Kidney (tissue), 14 donors: Measurements from ENCODE around the gene LMBR1. TPM values are rescaled to one million over a fixed set of nuclear protein-coding genes. Genes with fewer than 3 reads are reported as not detected.

Source experiments
- DNase-seq, 5 donors: peaks; one replicate each; pipeline ENCODE4 v3.0.0-alpha.2; 2013 to 2020
- FAIRE-seq: peaks from 2 replicates; lab custom pipeline; 2012; peaks lifted over from hg19 to GRCh38; lab: Jason Lieb, UNC
- H3K27ac ChIP-seq, 2 donors: one replicate each; pipeline ENCODE4 v1.7.0; 2013; ENCODE audit warnings: low read depth in 2 of 2, low read length in 2 of 2, inconsistent platforms in 1 of 2
- H3K27me3 ChIP-seq: one replicate; pipeline ENCODE4 v1.7.1; 2013; ENCODE audit warnings: low read length, inconsistent platforms; ENCODE audit not compliant: control insufficient read depth, insufficient read depth
- H3K36me3 ChIP-seq, 3 donors: one replicate each; pipeline versions ENCODE4 v1.7.0 to v1.7.1; 2013; ENCODE audit warnings: low read length in 3 of 3, control low read depth in 1 of 3, inconsistent platforms in 1 of 3; ENCODE audit not compliant: insufficient read depth in 3 of 3, control insufficient read depth in 2 of 3
- H3K4me1 ChIP-seq, 3 donors: one replicate each; pipeline versions ENCODE4 v1.7.0 to v1.7.1; 2013; ENCODE audit warnings: low read length in 3 of 3, inconsistent platforms in 1 of 3, low read depth in 1 of 3; ENCODE audit not compliant: control insufficient read depth in 2 of 3, insufficient read depth in 2 of 3
- H3K4me3 ChIP-seq, 3 donors: one replicate each; pipeline versions ENCODE4 v1.7.0 to v1.8.1; 2013; ENCODE audit warnings: low read length in 3 of 3, control low read depth in 1 of 3, inconsistent platforms in 1 of 3
- H3K9ac ChIP-seq, 3 donors: one replicate each; pipeline versions ENCODE4 v1.7.0 to v1.7.1; 2013; ENCODE audit warnings: low read length in 3 of 3, control low read depth in 1 of 3, inconsistent platforms in 1 of 3
- H3K9me3 ChIP-seq, 3 donors: one replicate each; pipeline versions ENCODE4 v1.7.0 to v1.7.1; 2013; ENCODE audit warnings: low read length in 3 of 3, control low read depth in 1 of 3, inconsistent platforms in 1 of 3; ENCODE audit not compliant: control insufficient read depth in 2 of 3, insufficient read depth in 1 of 3
- intact Hi-C: fragments of 100-400 bp; cut with DNase I; formaldehyde crosslinking; loops from one replicate; pipeline ENCODE4 v1.11.1; 2022
- polyA plus RNA-seq: library from polyadenylated mRNA; stranded (reverse); fragments of 350-450 nt; fragmentation: Illumina TruSeq; extraction: RNeasy Lipid Tissue Mini Kit (QIAGEN cat#74804); gene quantifications from one replicate; pipeline ENCODE4 v1.2.3, GENCODE V29; 2014; ENCODE audit warnings: low read depth, low replicate concordance; ENCODE audit not compliant: insufficient read depth
- total RNA-seq: library from RNA; stranded (reverse); fragmentation: NEBNext Ultra II Directional; extraction: Animal tissue kit (Norgen Biotek cat#: 25700); gene quantifications from one replicate; pipeline ENCODE4 v1.2.1, GENCODE V29; 2021
- TF ChIP-seq, protein P1 (sequence below): IDR thresholded peaks from 3 replicates; pipeline ENCODE4 v1.5.1; 2012; ENCODE audit warnings: mild to moderate bottlenecking, moderate library complexity, borderline replicate concordance; ENCODE audit not compliant: insufficient read depth; ENCODE audit errors: extremely low read depth
- donor health status: control.
- donor health status: control.
- donor health status: control.
- donor health status: control.
- donor health status: control.
- donor health status: DM: yes; HTN: yes; CAD: no.
- donor health status: Normal renal cell carcinoma (clear cell type).

The LMBR1 gene
- total and polyA plus RNA-seq, 2 donors from 2014 or later: 19.6 to 82.6 TPM

DNA sequence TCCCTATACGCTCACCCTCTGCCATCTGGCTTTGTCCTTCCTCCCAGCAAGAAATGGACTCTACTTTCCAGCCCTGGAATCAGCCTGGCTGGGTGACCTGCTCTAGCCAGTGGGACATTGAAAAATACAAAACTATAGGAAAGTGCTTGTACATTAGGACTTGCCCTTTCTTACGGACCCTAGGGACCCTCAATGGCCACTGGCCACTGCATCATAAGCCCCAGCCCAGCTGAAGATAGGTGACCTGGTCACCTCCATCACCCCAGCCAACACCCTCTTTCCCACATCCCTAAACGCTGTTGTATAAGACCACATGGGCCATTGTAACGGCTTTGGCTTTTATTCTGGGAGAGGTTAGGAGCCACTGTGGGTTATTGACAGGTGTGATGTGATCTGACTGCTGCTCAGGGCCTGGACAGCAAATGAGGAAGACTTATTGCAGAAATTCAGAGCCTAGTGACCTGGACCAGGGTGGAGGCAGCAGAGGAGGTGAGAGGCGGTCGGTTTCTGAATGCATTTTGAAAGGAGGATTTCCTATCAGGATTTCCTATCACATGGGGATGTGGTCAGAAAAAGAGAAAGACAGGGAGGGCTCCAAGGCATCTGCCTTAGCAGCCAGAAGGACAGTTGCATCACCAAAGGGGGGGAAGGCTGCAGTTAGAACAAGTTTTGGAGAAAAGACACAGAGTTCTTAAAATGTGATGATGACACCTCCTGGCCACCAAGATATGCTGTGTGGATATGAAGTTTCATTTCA lies 2.2 kb upstream of the LMBR1 start:
- H3K9ac ChIP-seq: no peak overlapping the region
- H3K36me3 ChIP-seq: no peaks in the 10 kb centered on the region
- no peaks in the 10 kb centered on the region for H3K4me1 ChIP-seq
- H3K27ac ChIP-seq: no peak overlapping the region
- H3K4me3 ChIP-seq: no peak overlapping the region
- FAIRE-seq (no peak), DNase-seq (peak in 1 of 5 donors; percentile 36)
- intact Hi-C loops: no loop called here
- H3K27me3 ChIP-seq: no peaks in the 10 kb centered on the region
- H3K9me3 ChIP-seq: no peaks in the 10 kb centered on the region
- TF ChIP-seq, protein P1, sequence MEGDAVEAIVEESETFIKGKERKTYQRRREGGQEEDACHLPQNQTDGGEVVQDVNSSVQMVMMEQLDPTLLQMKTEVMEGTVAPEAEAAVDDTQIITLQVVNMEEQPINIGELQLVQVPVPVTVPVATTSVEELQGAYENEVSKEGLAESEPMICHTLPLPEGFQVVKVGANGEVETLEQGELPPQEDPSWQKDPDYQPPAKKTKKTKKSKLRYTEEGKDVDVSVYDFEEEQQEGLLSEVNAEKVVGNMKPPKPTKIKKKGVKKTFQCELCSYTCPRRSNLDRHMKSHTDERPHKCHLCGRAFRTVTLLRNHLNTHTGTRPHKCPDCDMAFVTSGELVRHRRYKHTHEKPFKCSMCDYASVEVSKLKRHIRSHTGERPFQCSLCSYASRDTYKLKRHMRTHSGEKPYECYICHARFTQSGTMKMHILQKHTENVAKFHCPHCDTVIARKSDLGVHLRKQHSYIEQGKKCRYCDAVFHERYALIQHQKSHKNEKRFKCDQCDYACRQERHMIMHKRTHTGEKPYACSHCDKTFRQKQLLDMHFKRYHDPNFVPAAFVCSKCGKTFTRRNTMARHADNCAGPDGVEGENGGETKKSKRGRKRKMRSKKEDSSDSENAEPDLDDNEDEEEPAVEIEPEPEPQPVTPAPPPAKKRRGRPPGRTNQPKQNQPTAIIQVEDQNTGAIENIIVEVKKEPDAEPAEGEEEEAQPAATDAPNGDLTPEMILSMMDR: no peak

DNA sequence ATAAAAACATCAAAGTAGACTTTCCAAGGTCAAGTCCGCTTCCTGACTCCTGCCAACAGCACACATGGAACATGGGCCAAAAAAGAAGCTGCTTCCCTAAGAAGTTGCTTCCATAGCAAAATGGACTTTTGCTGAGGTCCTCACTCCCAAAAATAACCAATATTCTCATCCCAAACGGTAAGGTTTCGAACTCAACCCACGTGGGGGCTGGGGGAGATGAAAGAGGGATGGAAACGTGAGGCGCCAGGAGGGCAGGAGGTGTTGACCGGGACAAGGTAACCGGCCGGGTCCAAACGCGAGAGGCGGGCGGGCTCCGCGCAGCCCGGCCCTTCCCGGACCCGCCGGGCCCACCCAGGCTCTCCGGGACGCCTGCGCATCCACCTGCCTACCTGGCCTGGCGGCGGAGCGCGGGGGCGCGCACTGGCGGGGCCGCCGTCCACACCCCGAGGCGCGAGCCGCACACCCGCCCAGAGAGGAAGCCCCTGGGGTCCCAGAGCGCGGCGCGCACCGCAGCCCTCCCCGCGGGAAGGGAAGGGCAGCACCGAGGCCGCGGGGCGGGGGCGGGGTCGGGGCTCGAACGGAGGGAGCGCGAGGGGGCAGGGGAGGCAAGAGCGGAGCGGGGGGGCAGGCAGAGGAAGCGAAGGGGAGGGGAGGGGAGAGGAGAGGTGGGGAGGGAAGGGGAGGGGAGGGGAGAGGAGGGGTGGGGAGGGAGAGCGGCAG lies 742 bp downstream of the LMBR1 start:
- H3K36me3 ChIP-seq: no peaks in the 10 kb centered on the region
- no peaks in the 10 kb centered on the region for H3K9me3 ChIP-seq
- DNase-seq: peak; percentile 52 to 89 (median 75)
- peak overlapping the region; percentile 66 to 80 (median 76) for H3K4me3 ChIP-seq
- TF ChIP-seq, protein P1: no peak
- no peaks in the 10 kb centered on the region for H3K4me1 ChIP-seq
- no peak for FAIRE-seq
- peak overlapping the region; percentile 3 to 55 for H3K27ac ChIP-seq
- peak overlapping the region; percentile 4 to 74 (median 71) for H3K9ac ChIP-seq
- intact Hi-C loops: no loop called here
- no peaks in the 10 kb centered on the region for H3K27me3 ChIP-seq

DNA sequence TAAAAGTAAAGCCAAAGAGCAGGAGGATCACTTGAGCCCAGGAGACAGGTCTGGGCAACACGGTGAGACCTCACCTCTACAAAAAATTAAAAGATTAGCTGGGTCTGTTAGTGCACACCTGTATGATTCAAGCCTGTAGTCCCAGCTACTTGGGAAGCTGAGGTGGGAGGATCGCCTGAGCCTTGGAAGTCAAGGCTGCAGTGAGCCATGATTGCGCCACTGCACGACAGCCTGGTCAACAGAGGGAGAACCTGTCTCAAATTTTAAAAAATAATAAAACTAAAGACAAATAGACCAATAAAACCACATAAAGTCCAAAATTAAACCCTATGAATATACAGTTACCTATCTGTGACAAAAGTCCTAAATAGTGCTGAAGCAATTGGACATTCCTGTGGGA lies 3.2 kb downstream of the LMBR1 start:
- Histone ChIP-seq H3K27me3 (no peaks in the 10 kb centered on the region), H3K4me3 (no peak overlapping the region), H3K27ac (no peak overlapping the region), H3K4me1 (peaks cover 0 to 2% (median 0%) of the 10 kb centered on the region in 3 donors), H3K36me3 (no peaks in the 10 kb centered on the region), H3K9me3 (no peaks in the 10 kb centered on the region), H3K9ac (no peak overlapping the region)
- intact Hi-C loops: no loop called here
- DNase-seq (no peak), FAIRE-seq (no peak)
- TF ChIP-seq, protein P1: no peak
